HG02852 (cell line): ENCODE results near the gene DUOX2.

Source experiments
- ATAC-seq: cut with Tn5 transposase; IDR thresholded peaks from one replicate; pipeline ENCODE4 v1.9.1; 2021; ENCODE audit warnings: mild to moderate bottlenecking, moderate library complexity; ENCODE audit not compliant: unreplicated experiment

The DUOX2 gene

DNA sequence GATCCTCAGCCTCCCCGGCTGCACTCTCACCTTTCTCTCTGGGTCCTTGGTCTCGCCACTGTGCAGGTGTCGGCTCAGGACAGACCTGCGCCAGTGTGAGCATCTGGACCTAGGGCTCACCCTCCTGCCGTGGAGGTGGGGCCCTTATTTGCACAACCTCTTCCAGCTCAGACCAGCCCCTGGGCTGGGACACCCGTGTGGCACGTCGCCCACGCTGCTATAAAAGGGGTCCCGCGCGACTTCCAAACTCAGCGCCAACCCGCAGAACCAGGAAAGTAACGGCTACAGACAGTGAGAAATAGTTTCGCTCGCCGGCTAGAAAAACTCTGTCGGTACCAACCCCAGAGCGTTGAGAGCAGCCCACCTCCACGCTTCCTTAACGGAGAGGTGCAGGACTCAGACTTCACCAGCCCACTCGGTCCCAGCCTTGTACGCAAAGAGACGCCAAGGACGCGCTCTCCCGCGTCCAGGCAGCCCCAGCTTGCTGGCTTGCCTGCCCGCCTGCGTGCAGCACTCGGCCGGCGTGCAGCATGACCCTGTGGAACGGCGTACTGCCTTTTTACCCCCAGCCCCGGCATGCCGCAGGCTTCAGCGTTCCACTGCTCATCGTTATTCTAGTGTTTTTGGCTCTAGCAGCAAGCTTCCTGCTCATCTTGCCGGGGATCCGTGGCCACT lies at the start of gene DUOX2, which contains the start of gene DUOXA2:
Gene DUOX2, minus strand, starts transcription at position 97 of the 675 bp plus-strand sequence. CDS start 761 bp downstream, outside the sequence.
Gene DUOXA2, plus strand, starts transcription at position 251 of the 675 bp plus-strand sequence. Its CDS starts 280 bp downstream, at position 531.
- no peak for ATAC-seq

DNA sequence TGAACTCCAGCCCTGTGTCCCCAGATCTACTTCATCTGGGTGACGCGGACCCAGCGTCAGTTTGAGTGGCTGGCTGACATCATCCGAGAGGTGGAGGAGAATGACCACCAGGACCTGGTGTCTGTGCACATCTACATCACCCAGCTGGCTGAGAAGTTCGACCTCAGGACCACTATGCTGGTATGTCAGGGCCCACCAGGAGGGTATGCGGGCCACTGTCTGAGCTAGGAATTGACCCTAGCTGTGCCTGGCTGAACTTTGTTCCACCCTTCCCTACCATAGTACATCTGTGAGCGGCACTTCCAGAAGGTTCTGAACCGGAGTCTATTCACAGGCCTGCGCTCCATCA lies 49.5 kb upstream of the DUOX2 start:
- no peak for ATAC-seq

- ATAC-seq, result peak; percentile 39
Observed at GRCh38 chr15:45162771-45163507, 49.0 kb upstream of the DUOX2 start.

DNA sequence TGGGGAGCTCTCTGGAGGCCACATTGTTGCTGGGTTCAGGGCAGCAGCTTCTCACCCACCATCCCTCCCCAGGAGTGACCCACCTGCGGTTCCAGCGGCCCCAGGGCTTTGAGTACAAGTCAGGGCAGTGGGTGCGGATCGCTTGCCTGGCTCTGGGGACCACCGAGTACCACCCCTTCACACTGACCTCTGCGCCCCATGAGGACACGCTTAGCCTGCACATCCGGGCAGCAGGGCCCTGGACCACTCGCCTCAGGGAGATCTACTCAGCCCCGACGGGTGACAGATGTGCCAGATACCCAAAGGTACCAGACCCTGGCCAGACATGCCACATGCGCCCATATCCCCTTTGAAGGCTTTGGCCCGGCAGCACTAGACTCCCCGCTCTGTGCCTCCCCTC lies 47.7 kb upstream of the DUOX2 start:
- no peak for ATAC-seq

GRCh38 chr15:45157974-45158373 lies 44.0 kb upstream of the DUOX2 start:
- no peak for ATAC-seq

DNA sequence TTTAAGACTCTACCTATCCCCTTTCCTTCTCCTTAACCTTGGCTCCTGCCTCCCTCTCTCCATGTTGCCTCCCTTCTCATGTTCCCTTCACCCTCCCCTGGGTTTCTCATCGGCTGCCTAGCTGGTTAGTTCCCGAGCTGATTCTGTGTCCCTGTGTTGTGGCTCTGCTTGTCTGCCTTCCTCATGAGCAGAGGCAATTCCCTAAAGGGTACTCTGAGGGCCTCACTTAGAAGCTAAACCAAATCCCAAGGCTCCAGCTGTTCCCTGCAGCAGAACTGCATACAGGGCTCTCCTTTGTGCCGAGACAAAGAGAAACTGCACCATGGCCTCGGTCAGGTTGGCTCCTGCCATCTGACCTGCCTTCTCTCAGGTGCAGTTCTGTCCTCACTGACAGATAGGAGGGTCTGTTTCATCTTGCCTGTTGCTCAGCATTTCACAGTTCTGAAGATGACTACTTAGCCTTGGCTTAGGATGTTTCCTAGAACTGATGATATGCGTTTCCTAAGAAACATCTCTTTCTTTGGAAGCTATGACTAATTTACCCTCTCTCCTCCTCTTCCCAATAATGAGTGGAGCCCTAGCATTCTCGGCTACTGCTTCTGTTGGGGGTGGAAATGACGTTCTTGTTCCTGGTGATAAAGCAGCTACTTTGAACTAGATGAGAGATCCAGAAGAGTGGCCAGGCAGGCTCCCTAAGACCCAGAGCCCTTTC lies 42.9 kb upstream of the DUOX2 start:
- no peak for ATAC-seq

DNA sequence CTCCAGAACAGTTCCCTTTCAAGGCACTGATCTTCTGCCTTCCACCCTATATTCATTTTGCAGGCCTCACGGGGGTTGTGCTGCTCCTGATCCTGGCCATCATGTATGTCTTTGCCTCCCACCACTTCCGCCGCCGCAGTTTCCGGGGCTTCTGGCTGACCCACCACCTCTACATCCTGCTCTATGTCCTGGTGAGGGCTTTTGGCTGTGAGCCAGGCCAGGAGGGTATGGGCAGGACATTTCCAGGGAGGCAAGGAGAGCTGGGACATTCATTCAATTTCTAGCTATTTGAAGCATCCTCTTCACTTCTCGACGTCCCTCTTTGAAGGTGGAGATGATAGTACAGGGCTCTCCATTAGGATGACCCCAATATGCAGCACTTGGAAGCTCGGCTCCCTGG lies 41.8 kb upstream of the DUOX2 start:
- ATAC-seq, result no peak

GRCh38 chr15:45151998-45152828 lies 38.2 kb upstream of the DUOX2 start:
- ATAC-seq, result no peak

DNA sequence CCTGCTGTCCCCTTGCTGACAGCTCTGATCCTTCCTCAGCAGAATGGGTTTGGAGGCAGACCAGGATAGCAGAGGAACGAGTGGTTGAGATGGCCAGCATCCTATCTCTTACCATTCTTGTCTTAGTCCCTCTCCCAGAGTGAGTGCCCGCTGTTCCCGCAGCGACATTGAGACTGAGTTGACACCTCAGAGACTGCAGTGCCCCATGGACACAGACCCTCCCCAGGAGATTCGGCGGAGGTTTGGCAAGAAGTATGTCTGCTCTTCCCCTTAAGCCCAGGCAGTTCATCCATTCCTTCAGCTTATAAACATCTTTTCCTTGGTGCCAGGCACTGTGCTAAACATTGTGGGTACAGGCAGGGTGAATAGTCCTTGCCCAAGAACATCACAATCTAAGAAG lies 37.0 kb upstream of the DUOX2 start:
- no peak for ATAC-seq

GRCh38 chr15:45150481-45150880 lies 36.5 kb upstream of the DUOX2 start:
- no peak for ATAC-seq

GRCh38 chr15:45149060-45149459 lies 35.1 kb upstream of the DUOX2 start:
- no peak for ATAC-seq

GRCh38 chr15:45148076-45149059 lies 34.4 kb upstream of the DUOX2 start:
- no peak for ATAC-seq

- no peak for ATAC-seq
Observed at GRCh38 chr15:45147606-45148005, 33.6 kb upstream of the DUOX2 start.

DNA sequence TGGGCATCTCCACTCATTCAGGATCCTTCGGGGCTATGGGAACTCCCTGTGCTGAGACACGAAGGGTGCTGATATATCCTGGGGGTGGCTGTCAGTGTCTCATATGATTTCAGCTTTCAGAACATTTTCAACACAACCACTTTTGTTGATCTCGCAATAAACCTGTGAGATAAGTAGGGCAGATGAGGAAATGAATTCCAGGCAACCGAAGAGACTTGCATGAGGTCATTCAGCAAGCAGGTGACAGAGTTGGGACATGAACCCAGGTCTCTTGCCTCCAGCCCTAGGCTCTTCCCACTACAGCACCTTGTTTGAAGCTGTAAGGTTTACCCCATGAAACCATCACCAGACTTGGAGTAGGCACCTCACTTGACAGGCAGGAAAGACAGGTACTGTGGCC lies 32.4 kb upstream of the DUOX2 start:
- ATAC-seq, result no peak

- ATAC-seq, result no peak
Observed at GRCh38 chr15:45144775-45145174, 30.8 kb upstream of the DUOX2 start.

DNA sequence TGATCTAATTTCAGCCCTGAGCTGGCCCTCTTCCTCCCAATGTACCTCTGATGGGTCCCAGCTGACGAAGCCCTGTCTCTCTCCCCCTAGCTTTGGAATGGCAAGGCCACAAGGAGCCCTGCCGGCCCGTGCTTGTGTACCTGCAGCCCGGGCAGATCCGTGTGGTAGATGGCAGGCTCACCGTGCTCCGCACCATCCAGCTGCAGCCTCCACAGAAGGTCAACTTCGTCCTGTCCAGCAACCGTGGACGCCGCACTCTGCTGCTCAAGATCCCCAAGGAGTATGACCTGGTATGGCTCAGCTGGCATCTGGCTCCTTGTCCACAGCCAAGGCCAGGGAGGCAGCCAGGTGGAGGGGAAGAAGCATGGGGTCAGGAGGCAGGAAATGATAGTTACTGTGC lies 30.0 kb upstream of the DUOX2 start:
- no peak for ATAC-seq

DNA sequence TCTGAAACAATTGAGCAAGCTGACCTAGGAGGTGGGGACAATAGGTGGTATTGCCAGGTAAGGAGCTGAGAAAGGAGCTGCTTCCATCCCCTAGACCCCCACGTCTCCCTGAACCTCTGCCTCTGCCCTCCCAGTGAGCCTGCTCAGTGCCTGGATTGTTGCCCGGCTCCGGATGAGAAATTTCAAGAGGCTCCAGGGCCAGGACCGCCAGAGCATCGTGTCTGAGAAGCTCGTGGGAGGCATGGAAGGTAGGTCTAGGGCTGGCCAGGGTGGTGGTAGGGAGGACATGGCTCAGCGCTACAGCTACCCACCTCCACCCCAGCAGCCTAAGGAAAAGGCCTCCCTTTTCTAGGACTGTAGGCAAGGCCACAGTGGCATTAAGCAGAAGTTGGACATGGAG lies 29.1 kb upstream of the DUOX2 start:
- no peak for ATAC-seq

DNA sequence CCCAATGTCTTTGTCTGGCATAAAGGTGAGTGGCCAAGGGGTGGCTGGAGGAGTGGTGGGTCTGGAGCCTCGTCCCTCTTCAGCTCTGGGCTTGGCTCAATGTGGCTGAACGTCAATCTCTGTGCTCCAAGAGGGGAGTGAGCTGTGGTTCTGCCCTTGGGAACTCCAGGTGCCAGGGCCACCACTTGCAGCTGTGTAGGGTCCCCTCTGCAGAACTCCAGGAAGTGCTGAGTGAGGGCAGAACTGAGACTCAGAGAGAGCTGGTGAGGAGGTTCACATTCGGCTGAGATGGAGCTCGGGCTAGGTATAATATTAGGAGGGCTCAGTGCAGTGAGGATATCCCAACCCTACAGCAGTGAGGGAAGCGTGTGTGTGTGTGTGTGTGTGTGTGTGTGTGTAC lies 27.4 kb upstream of the DUOX2 start:
- ATAC-seq, result no peak

GRCh38 chr15:45140557-45141250 lies 26.7 kb upstream of the DUOX2 start:
- ATAC-seq, result no peak
